GM15510 (cell line): ENCODE results near the gene RUVBL1.

Experiments
- POLR2A ChIP-seq: IDR thresholded peaks from 3 replicates; pipeline ENCODE4 v1.6.1; 2011; ENCODE audit warnings: borderline replicate concordance; ENCODE audit not compliant: insufficient read length; ENCODE audit errors: extremely low read depth

RUVBL1 gene

GRCh38 chr3:128064962-128065361 lies 58.6 kb downstream of the RUVBL1 start:
- no peak for TF ChIP-seq POLR2A

- TF ChIP-seq POLR2A: no peak
Observed at GRCh38 chr3:128063865-128064264, 59.7 kb downstream of the RUVBL1 start.

DNA sequence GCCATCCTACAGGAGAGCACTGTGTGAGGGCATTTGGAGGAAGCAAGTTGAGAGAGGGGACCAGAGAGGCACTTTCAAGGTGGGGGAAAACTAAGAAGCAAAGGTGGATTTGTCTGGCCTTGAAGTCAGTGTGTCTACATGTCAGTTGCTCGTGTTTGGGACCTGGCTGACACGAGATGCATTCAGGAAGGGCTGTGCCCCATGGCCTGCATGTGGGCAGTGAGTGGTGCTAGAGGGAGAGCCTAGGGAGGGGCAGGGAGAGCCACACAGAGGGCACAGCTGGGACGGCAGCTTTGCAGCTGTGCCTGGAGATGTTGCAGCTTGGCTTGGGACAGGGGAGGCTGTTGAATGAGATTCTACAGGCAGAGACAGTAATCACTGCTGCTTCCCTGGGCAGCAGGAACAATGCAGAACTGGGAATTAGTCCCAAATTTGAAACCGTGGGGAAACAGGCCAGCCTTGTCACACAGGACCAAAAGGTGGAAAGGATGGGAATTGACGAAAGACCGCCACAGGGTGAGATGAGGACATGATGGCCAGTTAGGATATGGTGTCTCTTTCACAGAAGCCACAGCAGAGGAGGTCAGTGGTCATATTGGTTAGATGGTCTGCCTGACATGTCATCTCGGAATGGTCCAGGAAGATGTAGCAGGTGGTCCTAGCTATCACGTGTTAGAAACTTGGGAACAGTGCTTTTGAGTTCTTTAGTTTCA lies 61.4 kb downstream of the RUVBL1 start:
- no peak for TF ChIP-seq POLR2A

DNA sequence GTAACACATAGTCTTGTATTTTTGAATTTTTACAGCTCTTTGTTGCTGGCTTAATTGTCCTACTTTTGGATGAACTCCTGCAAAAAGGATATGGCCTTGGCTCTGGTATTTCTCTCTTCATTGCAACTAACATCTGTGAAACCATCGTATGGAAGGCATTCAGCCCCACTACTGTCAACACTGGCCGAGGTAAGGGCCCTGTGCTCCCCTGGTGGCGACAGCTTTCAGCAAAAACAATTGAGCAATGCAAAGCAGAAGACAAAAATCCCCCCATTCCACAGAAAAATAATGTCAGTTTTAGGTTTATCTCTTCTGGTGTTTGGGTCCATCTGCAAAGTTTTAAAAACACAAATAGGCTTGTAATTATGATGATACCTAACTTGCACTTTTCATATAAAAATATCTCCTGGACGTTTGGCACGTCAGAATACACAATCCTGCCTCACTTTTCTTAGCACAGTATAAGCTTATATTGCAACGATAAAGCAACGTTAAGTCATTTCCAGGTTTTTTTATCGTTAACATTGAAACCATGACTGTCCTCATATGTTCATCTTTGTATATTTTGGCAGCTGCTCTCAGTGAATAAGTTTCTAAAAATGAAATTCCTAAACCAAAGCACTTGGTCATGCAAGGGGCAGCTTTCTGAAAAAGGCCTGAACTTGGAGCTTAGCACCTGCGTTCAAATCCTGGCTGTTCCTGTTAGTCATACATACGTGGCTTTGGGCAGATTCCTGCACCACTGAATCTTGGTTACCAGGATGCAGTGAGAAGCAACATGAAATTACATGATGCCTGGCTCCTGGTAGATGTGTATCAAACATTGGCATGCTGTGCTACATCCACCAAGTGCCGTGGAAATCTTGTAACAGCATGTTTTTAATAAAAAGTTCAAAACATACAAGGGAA lies 62.9 kb downstream of the RUVBL1 start:
- TF ChIP-seq POLR2A: no peak

DNA sequence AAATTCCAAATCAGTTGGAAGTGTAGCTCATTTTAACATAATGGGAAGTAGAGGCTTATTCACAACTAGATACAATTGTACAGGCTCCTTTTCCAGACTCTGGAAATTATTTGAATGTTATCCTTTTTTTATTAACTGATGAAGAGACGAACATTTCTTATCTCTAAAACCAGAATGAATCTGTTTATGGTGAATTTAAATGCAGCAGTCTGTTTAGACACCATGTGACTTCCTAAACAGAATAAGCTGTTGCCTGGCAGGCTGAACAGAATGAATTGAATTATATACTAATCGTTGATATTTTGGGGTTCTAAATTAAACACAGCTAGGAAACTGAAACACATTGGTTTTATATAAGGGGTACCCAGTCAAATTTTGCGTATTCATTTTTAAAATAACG lies 67.4 kb downstream of the RUVBL1 start:
- no peak for TF ChIP-seq POLR2A

- no peak for TF ChIP-seq POLR2A
Observed at GRCh38 chr3:128054367-128054766, 69.2 kb downstream of the RUVBL1 start.

DNA sequence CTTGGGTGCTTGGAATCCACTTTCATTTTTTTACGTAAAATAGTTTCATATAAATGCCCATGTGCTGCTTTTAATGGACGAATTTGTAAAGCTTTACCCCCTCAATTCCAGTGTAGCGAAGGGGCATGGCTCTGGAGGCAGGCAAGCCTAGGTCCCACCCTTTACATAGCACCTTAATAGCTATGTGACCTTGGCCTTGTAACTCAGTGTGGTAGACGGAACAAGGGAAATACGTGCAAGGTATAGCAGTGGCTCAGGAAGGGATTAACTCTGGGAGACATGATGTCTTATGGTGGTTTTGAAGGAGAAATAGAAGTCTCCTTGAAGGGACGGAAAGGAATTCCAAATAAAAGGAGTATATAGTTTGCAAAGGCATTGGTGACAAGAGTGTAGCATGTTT lies 70.0 kb downstream of the RUVBL1 start:
- TF ChIP-seq POLR2A: no peak

DNA sequence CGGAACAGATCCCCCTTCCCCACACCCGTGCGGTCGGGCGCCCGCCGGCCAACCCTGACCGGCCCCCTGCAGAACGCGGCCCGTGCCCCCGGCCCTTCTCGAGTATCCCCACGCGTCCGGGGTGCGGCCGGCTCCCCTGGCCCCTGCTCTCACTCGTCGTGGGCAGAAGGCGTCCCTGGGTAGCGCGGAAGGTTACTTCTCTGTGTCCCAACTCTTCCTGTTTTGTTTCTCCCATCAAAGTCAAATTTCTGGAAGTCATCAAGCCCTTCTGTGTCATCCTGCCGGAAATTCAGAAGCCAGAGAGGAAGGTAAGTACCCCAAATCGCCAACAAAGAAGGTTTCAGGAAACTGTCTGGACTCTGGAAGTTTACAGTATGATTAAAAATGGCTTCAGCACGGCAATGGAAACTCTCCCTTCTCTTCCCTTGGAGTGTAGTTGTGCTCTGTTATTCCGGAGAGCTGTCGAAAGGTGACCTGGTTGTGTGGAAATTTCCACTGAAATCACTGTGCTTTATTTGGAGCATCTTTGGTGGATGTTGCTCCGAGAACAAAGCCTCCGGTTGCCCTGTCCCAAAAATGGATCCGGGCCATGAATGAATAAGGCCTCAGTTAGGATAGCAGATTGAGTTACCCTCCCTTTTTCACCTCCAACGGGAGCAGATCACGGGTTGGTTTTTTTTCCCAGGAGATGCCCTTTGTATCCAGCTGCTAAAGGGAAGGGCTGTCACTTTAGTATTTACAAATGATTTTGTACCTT lies 70.8 kb downstream of the RUVBL1 start:
- no peak for TF ChIP-seq POLR2A

DNA sequence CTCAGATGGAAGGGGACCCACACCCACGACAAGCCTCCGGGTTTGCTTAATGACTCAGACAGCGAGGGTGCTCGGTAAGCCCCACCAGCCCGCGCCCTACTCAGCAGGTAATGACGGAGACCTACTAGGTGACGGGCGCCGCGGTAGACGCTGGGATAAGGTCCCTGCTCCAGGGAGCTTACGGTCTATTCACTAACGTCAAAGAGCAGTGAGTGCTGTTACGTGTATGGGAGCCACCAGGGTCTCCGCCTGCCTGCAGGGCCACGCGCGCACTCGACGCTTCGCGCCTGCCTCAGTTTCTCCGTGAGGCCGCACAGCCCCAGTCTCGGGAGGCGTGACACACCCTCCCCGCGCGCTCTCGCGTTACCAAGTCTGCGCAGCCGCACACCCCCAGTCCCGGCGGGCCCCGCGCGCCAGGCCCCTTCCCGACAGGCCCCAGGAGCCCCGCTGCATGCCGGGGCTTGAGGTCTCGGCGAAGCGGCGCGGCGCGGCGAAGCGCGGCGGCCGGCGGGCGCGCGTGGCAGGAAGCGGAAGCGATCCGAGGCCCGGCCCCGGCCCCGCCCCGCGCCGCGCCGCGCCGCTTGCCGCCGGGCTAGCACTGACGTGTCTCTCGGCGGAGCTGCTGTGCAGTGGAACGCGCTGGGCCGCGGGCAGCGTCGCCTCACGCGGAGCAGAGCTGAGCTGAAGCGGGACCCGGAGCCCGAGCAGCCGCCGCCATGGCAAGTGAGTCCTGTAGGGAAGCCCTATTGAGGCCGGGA lies 71.6 kb downstream of the RUVBL1 start, which contains the start of gene SEC61A1:
SEC61A1 (plus strand) TSS at position 601 of the 758 bp plus-strand sequence; CDS start at position 717, 116 bp downstream.
- peak; percentile 91 for TF ChIP-seq POLR2A

- TF ChIP-seq POLR2A: no peak
Observed at GRCh38 chr3:128051459-128051836, 72.2 kb downstream of the RUVBL1 start.

DNA sequence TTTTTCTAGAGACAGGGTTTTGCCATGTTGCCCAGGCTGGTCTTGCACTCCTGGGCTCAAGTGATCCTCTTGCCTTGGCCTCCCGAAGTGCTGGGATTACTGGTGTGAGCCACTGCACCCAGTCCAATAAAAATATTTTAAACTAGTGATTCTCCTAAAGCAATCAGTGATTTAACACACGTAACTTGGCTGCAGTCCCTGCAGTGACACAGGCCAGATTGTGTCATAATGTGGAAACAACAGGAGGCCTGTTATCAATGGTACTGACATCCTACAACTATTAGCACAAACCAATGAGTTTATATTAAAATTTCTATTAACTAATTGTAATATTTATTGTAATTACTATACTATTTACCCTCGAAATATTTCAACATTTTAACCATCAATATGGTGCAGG lies 73.0 kb downstream of the RUVBL1 start:
- no peak for TF ChIP-seq POLR2A

DNA sequence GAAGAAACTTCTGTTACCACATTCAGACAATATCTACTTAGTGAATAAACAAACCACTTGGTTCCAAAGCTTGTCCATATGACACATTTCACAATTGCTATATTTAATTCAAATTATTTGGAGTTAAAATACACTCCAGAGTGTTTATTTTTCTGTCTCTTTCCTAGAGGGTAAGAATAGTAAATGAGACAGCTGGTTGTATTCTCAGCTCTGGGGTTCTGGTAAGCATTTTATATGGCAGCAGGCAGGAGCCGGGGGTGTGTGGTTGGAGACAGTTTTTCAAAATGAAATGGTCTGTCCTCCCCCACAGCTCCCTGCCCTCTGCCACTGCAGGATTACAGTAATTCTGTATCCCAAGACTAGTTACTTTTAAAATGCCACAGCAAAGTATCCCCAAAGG lies 82.3 kb downstream of the RUVBL1 start:
- no peak for TF ChIP-seq POLR2A

DNA sequence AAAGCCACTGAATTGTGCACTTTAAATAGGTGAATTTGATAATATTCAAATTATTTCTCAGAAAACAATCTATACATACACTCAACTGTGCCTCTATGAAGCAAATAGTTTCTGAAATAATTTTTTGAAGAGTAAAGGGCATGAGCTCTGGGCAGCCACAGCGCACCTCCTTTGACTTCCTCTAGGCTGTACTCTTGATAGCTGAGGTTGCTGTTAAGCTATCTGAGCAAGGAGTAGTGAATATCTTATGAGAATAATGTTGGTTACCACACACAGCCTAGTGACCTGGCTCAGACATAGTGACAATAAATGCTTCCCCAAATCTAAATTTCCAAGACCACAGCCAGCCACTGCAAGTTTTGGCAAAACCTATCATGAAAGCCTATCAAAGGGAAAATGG lies 83.0 kb downstream of the RUVBL1 start:
- no peak for TF ChIP-seq POLR2A

DNA sequence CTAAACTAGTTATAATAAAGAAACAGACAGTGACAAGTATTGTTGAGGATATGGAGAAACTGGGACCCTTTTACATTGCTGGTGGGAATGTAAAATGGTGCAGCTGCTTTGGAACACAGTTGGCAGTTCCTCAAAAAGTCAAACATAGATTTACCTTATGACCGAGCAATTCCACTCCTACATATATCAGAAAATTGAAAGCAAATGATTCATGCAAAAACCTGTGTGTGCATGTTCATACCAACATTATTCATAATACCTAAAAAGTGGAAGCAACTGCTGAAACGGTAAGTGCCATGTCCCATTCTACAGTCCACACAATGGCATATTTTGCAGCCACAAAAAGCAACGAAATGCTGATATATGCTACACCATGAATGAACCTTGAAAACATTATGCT lies 83.6 kb downstream of the RUVBL1 start:
- no peak for TF ChIP-seq POLR2A
